SK-N-SH (cell line): Measurements from ENCODE around the gene MME.

Experiments
- CTCF ChIP-seq: fragments of 200-600 bp; sonication (generic); IDR thresholded peaks from 2 replicates; pipeline ENCODE4 v1.6.1; 2017; ENCODE audit warnings: antibody characterized with exemption, mild to moderate bottlenecking, moderate library complexity
- EP300 ChIP-seq, 2 experiments: IDR thresholded peaks; 2 replicates each; pipeline versions ENCODE4 v1.4.0 to v1.6.1; 2012; ENCODE audit warnings: borderline replicate concordance in 1 of 2, low read depth in 1 of 2, low read length in 1 of 2
- MXI1 ChIP-seq: IDR thresholded peaks from 2 replicates; pipeline ENCODE4 v1.6.1; 2012; ENCODE audit warnings: mild to moderate bottlenecking, low read depth, low read length, improper control_type of control experiment
- NFIC ChIP-seq: IDR thresholded peaks from 2 replicates; pipeline ENCODE4 v1.4.0; 2012; ENCODE audit warnings: borderline replicate concordance
- NRF1 ChIP-seq: IDR thresholded peaks from 2 replicates; pipeline ENCODE4 v1.6.1; 2012; ENCODE audit warnings: low read depth, mild to moderate bottlenecking, low read length
- POLR2AphosphoS5 ChIP-seq: IDR thresholded peaks from 2 replicates; pipeline ENCODE4 v1.6.1; 2012; ENCODE audit warnings: low read depth, low read length
- SIN3A ChIP-seq: IDR thresholded peaks from 2 replicates; pipeline ENCODE4 v1.6.1; 2012; ENCODE audit warnings: low read depth, mild to moderate bottlenecking, low read length, moderate library complexity, borderline replicate concordance
- TEAD4 ChIP-seq: IDR thresholded peaks from 2 replicates; pipeline ENCODE4 v1.4.0; 2012; ENCODE audit warnings: mild to moderate bottlenecking, borderline replicate concordance; ENCODE audit not compliant: insufficient read depth
- USF2 ChIP-seq: fragments of 150-350 bp; IDR thresholded peaks from 2 replicates; pipeline ENCODE4 v1.6.1; 2017; ENCODE audit warnings: antibody characterized with exemption, low read length, low read depth, borderline replicate concordance
- TF ChIP-seq, protein P1 (sequence below): IDR thresholded peaks from 2 replicates; pipeline ENCODE4 v1.6.1; 2012; ENCODE audit warnings: mild to moderate bottlenecking, low read depth, low read length, moderate library complexity

DNA sequence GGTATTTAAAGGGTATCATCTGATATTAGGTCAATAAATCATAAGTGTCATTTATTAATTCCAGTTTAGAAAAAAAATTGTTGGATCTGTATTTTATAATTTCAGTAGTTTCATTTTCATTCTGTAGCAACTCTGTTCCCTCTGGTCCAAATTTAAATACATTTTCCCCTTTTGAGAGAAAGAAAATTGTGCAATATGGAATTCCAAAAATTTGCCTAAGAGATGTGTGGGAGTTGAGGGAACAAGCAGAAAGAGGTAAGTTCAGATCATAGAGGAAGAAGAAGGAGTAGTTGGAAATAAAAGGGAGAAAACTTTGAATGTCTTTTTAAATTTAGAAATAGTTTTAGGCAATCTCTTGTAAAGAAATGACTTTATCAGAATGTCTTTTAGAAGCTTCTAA lies 48.9 kb upstream of the MME start:
- no peak for TF ChIP-seq POLR2AphosphoS5
- no peak for TF ChIP-seq CTCF
- TF ChIP-seq NFIC: no peak
- TF ChIP-seq EP300 (IDR thresholded peaks at IDR 0.05; ENCODE audit: borderline replicate concordance in 1 of 2, low read depth in 1 of 2, low read length in 1 of 2): no peak
- TF ChIP-seq TEAD4: no peak
- TF ChIP-seq NRF1: no peak
- TF ChIP-seq SIN3A: no peak
- TF ChIP-seq MXI1: no peak
- TF ChIP-seq, protein P1, sequence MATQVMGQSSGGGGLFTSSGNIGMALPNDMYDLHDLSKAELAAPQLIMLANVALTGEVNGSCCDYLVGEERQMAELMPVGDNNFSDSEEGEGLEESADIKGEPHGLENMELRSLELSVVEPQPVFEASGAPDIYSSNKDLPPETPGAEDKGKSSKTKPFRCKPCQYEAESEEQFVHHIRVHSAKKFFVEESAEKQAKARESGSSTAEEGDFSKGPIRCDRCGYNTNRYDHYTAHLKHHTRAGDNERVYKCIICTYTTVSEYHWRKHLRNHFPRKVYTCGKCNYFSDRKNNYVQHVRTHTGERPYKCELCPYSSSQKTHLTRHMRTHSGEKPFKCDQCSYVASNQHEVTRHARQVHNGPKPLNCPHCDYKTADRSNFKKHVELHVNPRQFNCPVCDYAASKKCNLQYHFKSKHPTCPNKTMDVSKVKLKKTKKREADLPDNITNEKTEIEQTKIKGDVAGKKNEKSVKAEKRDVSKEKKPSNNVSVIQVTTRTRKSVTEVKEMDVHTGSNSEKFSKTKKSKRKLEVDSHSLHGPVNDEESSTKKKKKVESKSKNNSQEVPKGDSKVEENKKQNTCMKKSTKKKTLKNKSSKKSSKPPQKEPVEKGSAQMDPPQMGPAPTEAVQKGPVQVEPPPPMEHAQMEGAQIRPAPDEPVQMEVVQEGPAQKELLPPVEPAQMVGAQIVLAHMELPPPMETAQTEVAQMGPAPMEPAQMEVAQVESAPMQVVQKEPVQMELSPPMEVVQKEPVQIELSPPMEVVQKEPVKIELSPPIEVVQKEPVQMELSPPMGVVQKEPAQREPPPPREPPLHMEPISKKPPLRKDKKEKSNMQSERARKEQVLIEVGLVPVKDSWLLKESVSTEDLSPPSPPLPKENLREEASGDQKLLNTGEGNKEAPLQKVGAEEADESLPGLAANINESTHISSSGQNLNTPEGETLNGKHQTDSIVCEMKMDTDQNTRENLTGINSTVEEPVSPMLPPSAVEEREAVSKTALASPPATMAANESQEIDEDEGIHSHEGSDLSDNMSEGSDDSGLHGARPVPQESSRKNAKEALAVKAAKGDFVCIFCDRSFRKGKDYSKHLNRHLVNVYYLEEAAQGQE: no peak
- TF ChIP-seq USF2: no peak
